ENCODE data around the gene COBLL1.
"Not testable (repeated sequence)": the region's sequence is repeated elsewhere in the genome, so short reads cannot be mapped to it uniquely, and the experiment has no call there.

The COBLL1 gene

GRCh38 chr2:164785457-164785856, 56.2 kb downstream of the COBLL1 start:
- DNase-seq (ENCODE audit: low read depth) = no peak

GRCh38 chr2:164784376-164784775, 57.2 kb downstream of the COBLL1 start:
- DNase-seq (ENCODE audit: low read depth) = no peak

GRCh38 chr2:164782323-164782722, 59.3 kb downstream of the COBLL1 start:
- DNase-seq (ENCODE audit: low read depth) = no peak

- no peak for DNase-seq (ENCODE audit: low read depth)
Observed at GRCh38 chr2:164781394-164781793, 60.2 kb downstream of the COBLL1 start.

- DNase-seq (ENCODE audit: low read depth) = no peak
Observed at GRCh38 chr2:164780611-164781178, 60.9 kb downstream of the COBLL1 start.

GRCh38 chr2:164779383-164780057, 62.1 kb downstream of the COBLL1 start:
- no peak for DNase-seq (ENCODE audit: low read depth)

- DNase-seq (ENCODE audit: low read depth) = no peak
Observed at GRCh38 chr2:164778723-164779122, 62.9 kb downstream of the COBLL1 start.

- no peak for DNase-seq (ENCODE audit: low read depth)
Observed at GRCh38 chr2:164777847-164778461, 63.7 kb downstream of the COBLL1 start.

- DNase-seq (ENCODE audit: low read depth) = no peak
Observed at GRCh38 chr2:164773635-164774034, 68.0 kb downstream of the COBLL1 start.

- DNase-seq (ENCODE audit: low read depth) = no peak
Observed at GRCh38 chr2:164773091-164773490, 68.5 kb downstream of the COBLL1 start.

GRCh38 chr2:164771897-164772296, 69.7 kb downstream of the COBLL1 start:
- DNase-seq (ENCODE audit: low read depth) = no peak

- DNase-seq (ENCODE audit: low read depth) = no peak
Observed at GRCh38 chr2:164770421-164770916, 71.2 kb downstream of the COBLL1 start.

GRCh38 chr2:164766954-164767320, 74.7 kb downstream of the COBLL1 start:
- DNase-seq (ENCODE audit: low read depth) = no peak

GRCh38 chr2:164766216-164766953, 75.2 kb downstream of the COBLL1 start:
- no peak for DNase-seq (ENCODE audit: low read depth)

- peak; percentile 15 for DNase-seq (ENCODE audit: low read depth)
Observed at GRCh38 chr2:164764996-164765395, 76.6 kb downstream of the COBLL1 start.

GRCh38 chr2:164764474-164764873, 77.1 kb downstream of the COBLL1 start:
- no peak for DNase-seq (ENCODE audit: low read depth)

GRCh38 chr2:164763431-164763830, 78.2 kb downstream of the COBLL1 start:
- DNase-seq (ENCODE audit: low read depth) = no peak

- no peak for DNase-seq (ENCODE audit: low read depth)
Observed at GRCh38 chr2:164761737-164762460, 79.7 kb downstream of the COBLL1 start.

- not testable (repeated sequence) for DNase-seq (ENCODE audit: low read depth)
Observed at GRCh38 chr2:164761201-164761600, 80.4 kb downstream of the COBLL1 start.

GRCh38 chr2:164760179-164760578, 81.4 kb downstream of the COBLL1 start:
- DNase-seq (ENCODE audit: low read depth) = no peak

GRCh38 chr2:164757934-164758695, 83.5 kb downstream of the COBLL1 start:
- DNase-seq (ENCODE audit: low read depth) = no peak

All from HS-27A (cell line).